Endometrial microvascular endothelial cells (primary cell): ENCODE measurements around the gene INO80D. TPM values are rescaled to one million over a fixed set of nuclear protein-coding genes. Genes with fewer than 3 reads are reported as not detected.
"Not testable (repeated sequence)": the region's sequence is repeated elsewhere in the genome, so short reads cannot be mapped to it uniquely, and the experiment has no call there.

Source experiments
- in situ Hi-C: cut with HindIII; loops from 2 replicates; pipeline ENCODE4 v1.10.0; 2017; ENCODE audit warnings: low sequenced_read_pairs, low pct_unique_long_range_greater_than_20kb; ENCODE audit errors: inconsistent ontology term
- total RNA-seq: library from RNA; depleted of rRNA; stranded (reverse); fragments of >200 nt; gene quantifications from one replicate; pipeline ENCODE4 v1.2.3, GENCODE V29; 2015; ENCODE audit errors: inconsistent ontology term

The INO80D gene
- total RNA-seq, 1 donor from 2014 or later = 5.9 TPM

DNA sequence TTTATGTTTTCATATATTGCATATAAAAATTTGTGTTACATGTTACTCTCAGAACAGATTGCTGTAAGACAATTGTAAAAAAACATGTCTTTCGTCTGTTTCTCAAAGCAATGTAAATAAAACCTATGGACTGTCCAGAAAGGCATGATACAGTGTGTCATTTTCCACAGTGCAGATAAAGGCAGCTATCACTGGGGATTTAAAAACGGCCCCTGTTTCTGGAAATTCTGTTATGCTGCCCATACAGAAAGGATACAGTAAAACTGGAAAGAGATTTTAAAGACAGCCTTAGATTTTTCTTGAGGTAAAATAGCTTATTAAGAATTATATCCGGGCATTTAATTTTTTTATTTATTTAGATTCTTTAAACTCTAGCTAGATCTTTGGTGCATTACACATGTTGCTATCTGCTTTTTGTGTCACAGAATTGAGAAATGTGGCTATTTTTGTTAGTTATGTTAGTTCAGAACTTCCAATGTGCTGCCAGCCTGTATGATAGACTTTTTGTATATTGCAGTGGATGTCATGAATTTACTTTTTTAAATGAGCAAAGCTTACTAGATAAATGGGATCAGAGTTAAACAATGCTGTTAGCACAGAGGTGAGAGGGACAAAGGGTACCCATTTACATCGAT is 859 bp upstream of the INO80D start:
- in situ Hi-C loops = no loop called here

DNA sequence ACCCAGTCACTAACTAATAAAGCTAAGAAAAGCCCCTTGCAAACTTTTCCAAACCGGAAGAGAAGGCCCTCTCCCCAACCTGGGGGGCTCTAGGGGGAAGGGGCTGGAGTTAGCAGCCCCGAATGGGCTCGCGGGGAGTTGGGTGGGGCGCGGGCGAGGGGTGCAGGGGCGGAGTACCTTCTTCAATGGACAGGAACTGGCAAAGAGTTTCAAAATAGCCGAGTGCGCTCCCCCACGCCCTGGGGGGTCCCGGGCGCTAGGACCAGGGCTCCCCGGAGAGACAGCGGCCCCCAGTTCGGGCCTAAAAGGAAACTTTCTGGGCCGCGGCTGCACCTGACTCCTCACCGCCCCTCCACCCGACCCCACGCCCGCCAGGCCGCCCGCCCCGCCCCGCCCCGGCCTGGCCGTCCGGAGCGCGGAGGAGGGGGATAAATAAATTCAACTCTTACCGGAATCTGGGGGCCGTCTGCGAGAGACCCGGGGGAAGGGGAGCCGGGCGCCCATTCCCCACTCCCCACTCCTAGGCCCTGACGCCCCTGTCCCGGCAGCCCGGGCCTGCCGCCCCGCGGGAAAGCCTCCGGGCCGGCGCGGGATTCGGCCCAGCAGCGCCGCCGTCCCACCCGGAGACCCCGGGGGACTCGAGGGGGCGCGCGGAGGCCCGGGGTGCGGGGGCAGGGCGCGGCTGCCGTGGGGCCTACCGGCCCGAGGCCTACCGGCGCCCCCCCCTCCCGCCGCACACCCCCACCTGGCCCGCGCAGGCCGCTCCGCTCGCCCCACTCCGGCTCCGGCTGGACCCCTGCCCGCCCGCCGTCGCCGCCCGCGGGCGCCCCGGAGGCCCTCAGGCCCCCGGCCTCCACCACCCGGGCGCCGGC is 868 bp downstream of the INO80D start:
- in situ Hi-C loops = no loop called here

GRCh38 chr2:206084439-206084869 is 1.5 kb downstream of the INO80D start:
- in situ Hi-C loops = no loop called here

DNA sequence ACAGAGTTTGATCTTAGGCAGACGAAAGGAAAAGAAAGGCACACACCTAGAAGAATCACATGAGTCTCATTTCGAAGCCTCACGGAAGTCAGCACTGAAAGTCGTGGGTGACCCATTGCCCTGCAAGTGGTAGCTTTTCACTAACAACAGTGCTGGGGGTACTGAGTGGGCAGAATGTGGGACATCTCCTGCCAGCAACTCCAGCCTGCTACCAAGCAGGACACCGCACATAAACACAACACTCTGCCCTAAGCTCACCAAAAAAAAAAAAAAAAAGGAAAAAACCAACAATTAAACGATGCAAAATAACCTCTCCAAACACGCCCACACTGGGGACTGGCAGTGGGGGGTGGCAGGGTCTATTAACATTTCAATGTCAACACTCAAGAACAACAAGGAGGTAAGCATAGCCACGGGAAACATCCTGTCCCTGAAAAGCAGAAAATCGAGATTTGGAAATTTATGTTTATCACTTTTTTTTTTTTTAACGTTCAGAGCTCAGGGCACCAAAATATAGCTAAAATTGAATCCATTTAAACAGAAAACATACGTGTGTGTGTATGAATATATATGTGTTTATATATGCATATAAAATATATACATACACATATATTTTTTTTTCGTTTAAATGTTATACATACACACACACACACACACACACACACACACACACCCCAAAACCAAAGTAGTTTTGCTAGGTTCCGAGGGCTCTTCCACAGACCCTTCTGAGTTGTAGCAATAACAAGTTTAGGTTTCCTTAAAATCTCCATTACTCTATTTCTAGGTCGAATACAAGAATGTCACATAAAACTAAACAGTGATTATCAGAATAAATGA is 2.2 kb downstream of the INO80D start:
- in situ Hi-C loops = no loop called here

DNA sequence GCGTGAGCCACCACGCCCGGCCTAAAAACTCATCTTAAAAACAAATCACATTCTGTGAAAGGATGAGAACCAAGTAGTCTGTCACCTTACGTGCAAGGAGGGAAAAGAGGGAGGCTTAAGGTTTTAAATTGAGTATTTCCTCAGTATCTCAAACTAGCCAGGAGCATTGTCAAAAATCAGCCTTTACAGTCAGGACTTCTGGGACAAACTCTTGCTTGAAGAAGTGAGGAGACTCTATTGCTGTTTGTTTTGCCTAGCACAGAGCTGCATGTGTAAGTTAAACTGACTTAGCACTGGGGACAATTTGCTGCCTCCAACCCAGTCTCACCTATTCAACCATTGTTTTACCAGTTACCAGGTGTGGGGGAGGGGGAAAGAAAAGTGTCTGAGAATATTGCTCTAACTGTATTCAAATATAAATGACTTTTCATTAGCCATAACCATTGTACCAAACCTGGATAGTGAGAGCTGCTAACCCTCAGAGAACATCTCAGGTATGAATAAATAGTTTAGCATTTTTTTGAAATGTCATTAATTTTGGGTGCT is 3.6 kb downstream of the INO80D start:
- in situ Hi-C loops = no loop called here

DNA sequence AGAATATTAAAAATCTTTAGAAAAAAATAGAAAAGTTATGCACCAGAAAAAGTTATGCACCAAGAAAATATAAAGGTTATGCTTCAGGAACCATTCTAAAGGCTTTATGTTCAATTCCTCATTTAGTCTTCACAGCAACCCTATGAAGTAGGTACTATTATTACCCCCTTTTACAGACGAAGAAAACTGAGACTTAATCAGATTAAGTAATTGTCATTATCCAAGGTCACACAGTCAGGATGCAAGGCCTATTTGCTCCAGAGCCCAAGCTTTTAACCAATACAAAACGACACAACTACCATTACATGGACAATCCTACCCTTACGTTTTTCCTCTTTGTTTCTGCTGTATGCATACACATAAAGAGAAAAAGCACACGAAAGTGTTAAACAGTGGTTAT is 5.0 kb downstream of the INO80D start:
- in situ Hi-C loops = no loop called here

DNA sequence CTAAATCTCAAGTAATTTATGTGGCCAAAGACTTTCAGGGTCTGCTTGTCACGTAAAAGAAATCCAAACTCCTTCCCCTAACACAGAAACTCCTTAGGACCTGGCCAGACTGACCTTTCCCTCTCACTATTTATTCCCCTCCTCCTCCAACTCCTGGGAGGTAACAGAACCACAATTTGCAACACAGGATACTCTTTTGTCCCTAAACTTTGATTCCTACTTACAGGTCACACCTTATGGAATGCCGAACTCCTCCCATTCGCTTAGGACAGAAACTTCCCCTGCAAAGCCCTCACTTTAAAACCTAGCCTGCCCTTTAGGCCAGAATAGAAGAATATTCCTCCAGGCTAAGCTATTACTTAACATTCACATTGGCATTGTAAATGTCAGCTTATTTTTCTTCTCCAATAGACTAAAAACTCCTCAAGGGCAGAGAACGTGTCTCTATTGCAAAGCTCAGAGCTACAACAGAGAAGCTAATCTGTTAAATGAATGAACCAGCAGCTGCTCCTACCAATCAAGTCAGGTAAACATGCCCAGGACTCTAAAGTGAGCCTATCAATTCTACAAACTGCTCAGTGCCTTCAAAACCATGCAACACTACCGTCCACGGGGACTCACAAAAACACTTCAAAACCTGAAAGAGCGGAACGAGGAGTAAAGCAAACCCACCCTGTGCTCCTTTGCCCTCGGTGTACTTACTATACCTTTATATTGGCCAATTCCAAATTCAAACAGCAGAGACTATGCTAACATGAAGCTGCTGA is 6.1 kb downstream of the INO80D start:
- in situ Hi-C loops = no loop called here

- in situ Hi-C loops = not testable (repeated sequence)
These were observed 8.1 kb downstream of the INO80D start for GRCh38 chr2:206077879-206078278.

GRCh38 chr2:206075113-206075512 is 10.9 kb downstream of the INO80D start:
- in situ Hi-C loops = no loop called here

- in situ Hi-C loops = no loop called here
These were observed 14.2 kb downstream of the INO80D start for GRCh38 chr2:206071807-206072206.

DNA sequence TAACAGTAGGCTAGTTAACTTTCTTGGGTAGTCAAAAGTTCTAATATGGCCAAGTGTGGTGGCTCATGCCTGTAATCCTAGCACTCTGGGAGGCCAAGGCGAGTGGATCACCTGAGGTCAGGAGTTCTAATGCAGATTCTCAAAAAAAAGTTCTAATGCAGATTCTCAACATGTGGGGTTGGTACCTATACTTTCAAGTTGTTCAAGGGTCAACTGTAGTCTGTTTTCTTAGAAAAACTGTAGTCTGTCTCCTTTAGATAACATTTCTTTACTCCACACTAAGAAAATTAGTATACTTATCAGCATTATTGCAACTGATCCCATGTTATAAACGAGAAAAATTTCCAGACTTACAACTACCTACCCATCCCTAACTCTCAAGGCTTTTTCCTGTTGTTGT is 16.6 kb downstream of the INO80D start:
- in situ Hi-C loops = no loop called here

DNA sequence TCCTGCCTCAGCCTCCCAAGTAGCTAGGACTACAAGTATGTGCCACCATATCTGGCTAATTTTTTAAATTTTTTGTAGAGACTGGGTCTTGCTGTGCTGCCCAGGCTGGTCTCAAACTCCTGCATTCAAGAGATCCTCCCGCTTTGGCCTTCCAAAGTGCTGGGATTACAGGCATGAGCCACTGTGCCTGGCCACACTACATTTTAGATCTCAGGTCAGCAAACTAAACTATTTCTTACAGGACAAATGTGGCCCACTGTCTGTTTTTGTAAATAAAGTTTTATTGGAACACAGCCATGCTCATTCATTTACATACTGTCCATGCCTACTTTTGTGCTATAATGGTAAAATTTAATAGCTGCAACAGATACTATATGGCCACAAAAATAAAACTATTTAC is 17.8 kb downstream of the INO80D start:
- in situ Hi-C loops = no loop called here

DNA sequence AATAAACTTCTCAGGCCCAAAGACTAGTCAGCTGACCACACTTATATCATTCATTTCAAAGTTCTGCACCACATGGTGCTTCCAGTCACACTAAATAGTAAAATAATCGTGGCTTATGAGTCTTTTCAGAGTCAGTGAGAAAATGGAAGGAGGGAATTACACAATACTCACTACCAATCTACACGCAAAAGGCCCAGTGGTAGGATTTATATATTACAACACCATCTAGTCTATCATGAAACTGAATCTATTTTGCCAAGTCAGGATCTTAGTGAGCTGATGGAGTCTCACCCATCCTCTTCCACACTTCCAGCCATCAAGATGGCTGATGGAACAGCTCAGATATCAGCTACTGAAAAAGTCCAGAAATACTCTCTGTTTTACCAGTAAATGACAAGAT is 21.9 kb downstream of the INO80D start:
- in situ Hi-C loops = no loop called here

- in situ Hi-C loops = no loop called here
These were observed 22.3 kb downstream of the INO80D start for GRCh38 chr2:206063635-206064034.

- in situ Hi-C loops = no loop called here
These were observed 23.2 kb downstream of the INO80D start for GRCh38 chr2:206062724-206063123.

- in situ Hi-C loops = no loop called here
These were observed 29.7 kb downstream of the INO80D start for GRCh38 chr2:206056286-206056685.

DNA sequence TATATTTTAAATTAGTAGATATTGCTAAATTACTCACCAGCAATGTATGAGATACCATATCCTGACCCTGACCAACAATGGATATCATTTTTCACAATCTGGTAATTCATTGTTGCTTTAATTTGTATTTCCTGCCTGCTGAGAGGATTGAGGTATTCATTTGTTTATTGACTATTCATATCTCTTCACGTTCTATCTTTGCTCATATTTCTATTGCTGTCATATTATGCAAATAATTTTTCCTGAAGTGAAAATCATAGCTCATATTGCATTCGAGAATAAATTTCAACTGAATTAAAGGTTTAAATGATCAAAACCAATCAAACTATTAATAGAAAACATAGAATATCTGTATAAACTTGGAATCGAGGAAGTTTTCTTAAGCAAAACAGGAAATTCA is 31.0 kb downstream of the INO80D start:
- in situ Hi-C loops = no loop called here

- in situ Hi-C loops = no loop called here
These were observed 34.1 kb downstream of the INO80D start for GRCh38 chr2:206051912-206052311.

- in situ Hi-C loops = no loop called here
These were observed 36.6 kb downstream of the INO80D start for GRCh38 chr2:206049392-206049791.
